ENCODE data around the gene FBXL4.

DNA sequence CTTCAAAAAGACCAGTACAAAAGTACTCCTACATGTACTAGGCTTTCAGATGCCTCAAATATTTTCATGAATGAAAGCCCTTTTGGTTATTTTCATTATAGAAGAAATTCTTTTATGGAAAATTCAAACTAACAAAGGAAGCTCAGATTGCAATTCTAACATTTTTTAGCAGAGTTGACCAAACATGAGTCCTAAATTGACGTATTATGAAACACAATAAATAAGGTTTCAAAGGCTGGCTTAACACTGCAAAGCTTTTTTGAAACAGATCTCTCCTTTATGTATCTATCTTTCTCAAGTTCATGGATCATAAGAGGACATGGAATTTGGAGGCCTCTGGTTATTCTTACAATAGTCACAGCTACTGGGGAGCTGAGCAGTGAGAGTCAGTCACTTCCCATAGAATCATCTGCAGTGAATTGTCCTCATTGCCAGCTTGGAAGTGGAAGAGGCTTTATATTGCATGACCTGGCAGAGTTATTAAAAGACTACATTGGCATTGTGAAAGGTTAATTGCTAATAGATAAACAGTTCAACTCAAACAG, 38.4 kb upstream of the FBXL4 start:
- no peak for TF ChIP-seq CEBPB (IDR thresholded peaks at IDR 0.05)
- no peak for TF ChIP-seq RAD21 (IDR thresholded peaks at IDR 0.05; ENCODE audit: low read depth)
- TF ChIP-seq TAF1 (IDR thresholded peaks at IDR 0.05; ENCODE audit: low read depth): no peak
- no peak for TF ChIP-seq CREB1 (IDR thresholded peaks at IDR 0.05; ENCODE audit: low read depth)
- TF ChIP-seq, protein P1, sequence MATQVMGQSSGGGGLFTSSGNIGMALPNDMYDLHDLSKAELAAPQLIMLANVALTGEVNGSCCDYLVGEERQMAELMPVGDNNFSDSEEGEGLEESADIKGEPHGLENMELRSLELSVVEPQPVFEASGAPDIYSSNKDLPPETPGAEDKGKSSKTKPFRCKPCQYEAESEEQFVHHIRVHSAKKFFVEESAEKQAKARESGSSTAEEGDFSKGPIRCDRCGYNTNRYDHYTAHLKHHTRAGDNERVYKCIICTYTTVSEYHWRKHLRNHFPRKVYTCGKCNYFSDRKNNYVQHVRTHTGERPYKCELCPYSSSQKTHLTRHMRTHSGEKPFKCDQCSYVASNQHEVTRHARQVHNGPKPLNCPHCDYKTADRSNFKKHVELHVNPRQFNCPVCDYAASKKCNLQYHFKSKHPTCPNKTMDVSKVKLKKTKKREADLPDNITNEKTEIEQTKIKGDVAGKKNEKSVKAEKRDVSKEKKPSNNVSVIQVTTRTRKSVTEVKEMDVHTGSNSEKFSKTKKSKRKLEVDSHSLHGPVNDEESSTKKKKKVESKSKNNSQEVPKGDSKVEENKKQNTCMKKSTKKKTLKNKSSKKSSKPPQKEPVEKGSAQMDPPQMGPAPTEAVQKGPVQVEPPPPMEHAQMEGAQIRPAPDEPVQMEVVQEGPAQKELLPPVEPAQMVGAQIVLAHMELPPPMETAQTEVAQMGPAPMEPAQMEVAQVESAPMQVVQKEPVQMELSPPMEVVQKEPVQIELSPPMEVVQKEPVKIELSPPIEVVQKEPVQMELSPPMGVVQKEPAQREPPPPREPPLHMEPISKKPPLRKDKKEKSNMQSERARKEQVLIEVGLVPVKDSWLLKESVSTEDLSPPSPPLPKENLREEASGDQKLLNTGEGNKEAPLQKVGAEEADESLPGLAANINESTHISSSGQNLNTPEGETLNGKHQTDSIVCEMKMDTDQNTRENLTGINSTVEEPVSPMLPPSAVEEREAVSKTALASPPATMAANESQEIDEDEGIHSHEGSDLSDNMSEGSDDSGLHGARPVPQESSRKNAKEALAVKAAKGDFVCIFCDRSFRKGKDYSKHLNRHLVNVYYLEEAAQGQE (IDR thresholded peaks at IDR 0.05; ENCODE audit: low read depth): no peak
- no peak for TF ChIP-seq YY1 (IDR thresholded peaks at IDR 0.05; ENCODE audit: low read depth)
- TF ChIP-seq, protein P2, sequence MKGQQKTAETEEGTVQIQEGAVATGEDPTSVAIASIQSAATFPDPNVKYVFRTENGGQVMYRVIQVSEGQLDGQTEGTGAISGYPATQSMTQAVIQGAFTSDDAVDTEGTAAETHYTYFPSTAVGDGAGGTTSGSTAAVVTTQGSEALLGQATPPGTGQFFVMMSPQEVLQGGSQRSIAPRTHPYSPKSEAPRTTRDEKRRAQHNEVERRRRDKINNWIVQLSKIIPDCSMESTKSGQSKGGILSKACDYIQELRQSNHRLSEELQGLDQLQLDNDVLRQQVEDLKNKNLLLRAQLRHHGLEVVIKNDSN (IDR thresholded peaks at IDR 0.05): no peak

All from Ishikawa (cell line).